ENCODE data around the gene DMD.

The DMD gene

DNA sequence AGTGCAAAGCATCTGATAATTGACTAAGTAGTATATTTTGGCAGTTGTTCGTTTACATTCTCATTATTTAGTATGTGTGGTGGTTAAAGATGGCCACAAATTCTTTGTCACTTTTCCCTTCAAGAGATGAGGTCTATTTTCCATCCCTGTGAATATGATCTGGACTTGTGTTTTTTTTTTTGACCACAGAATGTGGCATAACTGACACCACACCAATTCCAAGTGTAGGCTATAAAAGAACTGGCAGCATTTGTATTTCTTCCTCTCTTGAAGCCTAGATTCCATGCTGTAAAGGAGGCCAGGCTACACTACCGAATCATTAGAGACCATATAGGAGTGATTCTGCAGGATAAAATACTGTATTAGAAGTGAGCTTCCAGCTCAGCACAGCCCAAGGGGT is 596.6 kb downstream of the DMD start:
- TF ChIP-seq EZH2 (IDR thresholded peaks at IDR 0.05; ENCODE audit: borderline replicate concordance, low read depth, low read length, severe bottlenecking), result no peak
- TF ChIP-seq, protein P1, sequence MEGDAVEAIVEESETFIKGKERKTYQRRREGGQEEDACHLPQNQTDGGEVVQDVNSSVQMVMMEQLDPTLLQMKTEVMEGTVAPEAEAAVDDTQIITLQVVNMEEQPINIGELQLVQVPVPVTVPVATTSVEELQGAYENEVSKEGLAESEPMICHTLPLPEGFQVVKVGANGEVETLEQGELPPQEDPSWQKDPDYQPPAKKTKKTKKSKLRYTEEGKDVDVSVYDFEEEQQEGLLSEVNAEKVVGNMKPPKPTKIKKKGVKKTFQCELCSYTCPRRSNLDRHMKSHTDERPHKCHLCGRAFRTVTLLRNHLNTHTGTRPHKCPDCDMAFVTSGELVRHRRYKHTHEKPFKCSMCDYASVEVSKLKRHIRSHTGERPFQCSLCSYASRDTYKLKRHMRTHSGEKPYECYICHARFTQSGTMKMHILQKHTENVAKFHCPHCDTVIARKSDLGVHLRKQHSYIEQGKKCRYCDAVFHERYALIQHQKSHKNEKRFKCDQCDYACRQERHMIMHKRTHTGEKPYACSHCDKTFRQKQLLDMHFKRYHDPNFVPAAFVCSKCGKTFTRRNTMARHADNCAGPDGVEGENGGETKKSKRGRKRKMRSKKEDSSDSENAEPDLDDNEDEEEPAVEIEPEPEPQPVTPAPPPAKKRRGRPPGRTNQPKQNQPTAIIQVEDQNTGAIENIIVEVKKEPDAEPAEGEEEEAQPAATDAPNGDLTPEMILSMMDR (IDR thresholded peaks at IDR 0.05; ENCODE audit: borderline replicate concordance, extremely low read depth, low read length, poor library complexity, severe bottlenecking), result no peak
- no peak overlapping the region for H3K4me3 ChIP-seq (ENCODE audit: low read depth in 1 of 2, low read length in 2 of 2)
- H3K79me2 ChIP-seq (ENCODE audit: insufficient read depth, low read length), result no peaks in the 10 kb centered on the region
- ATAC-seq (ENCODE audit: insufficient read depth, low read depth), result no peak
- no peak overlapping the region for H2AFZ ChIP-seq (ENCODE audit: low read depth, low read length)
- H3K4me2 ChIP-seq (ENCODE audit: insufficient read depth, low read length), result no peak overlapping the region
- no peaks in the 10 kb centered on the region for H3K27me3 ChIP-seq (ENCODE audit: insufficient read depth, low read length, poor library complexity)
- H4K20me1 ChIP-seq (ENCODE audit: insufficient read depth, low read length), result no peaks in the 10 kb centered on the region
- H3K9ac ChIP-seq (ENCODE audit: low read depth, low read length), result no peak overlapping the region
- no peaks in the 10 kb centered on the region for H3K36me3 ChIP-seq (ENCODE audit: insufficient read depth, low read length)
- no peaks in the 10 kb centered on the region for H3K4me1 ChIP-seq (ENCODE audit: insufficient read depth, low read length)
- H3K9me3 ChIP-seq (ENCODE audit: insufficient read depth, low read length, severe bottlenecking), result no peaks in the 10 kb centered on the region
- no peak for DNase-seq
- no peak overlapping the region for H3K27ac ChIP-seq (ENCODE audit: low read length)

DNA sequence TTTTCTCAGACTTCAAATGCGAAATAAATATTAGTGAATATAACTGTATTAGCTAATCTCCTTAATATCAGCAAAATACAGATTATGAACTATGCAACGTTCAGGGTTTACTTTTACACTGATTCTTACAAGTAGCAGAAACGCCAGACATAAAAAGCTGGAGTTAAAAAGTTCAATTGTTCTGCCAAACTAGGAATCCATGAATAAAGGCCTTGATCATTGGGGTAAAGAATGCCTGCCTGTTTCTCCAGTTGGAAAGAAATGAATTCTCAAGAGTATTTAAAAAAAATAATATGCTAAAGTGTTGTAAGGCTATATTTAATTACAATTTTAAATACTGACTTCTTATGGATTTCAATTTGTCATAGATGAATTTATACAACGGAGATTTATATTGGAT is 612.2 kb downstream of the DMD start:
- Histone ChIP-seq H3K79me2 (ENCODE audit: insufficient read depth, low read length) (no peaks in the 10 kb centered on the region), H3K4me2 (ENCODE audit: insufficient read depth, low read length) (no peak overlapping the region), H3K27ac (ENCODE audit: low read length) (no peak overlapping the region), H3K36me3 (ENCODE audit: insufficient read depth, low read length) (no peaks in the 10 kb centered on the region), H2AFZ (ENCODE audit: low read depth, low read length) (no peak overlapping the region), H4K20me1 (ENCODE audit: insufficient read depth, low read length) (no peaks in the 10 kb centered on the region), H3K27me3 (ENCODE audit: insufficient read depth, low read length, poor library complexity) (no peaks in the 10 kb centered on the region), H3K9ac (ENCODE audit: low read depth, low read length) (no peak overlapping the region), H3K4me1 (ENCODE audit: insufficient read depth, low read length) (no peaks in the 10 kb centered on the region), H3K9me3 (ENCODE audit: insufficient read depth, low read length, severe bottlenecking) (no peaks in the 10 kb centered on the region), H3K4me3 (ENCODE audit: low read depth in 1 of 2, low read length in 2 of 2) (no peak overlapping the region)
- TF ChIP-seq, protein P1 (IDR thresholded peaks at IDR 0.05; ENCODE audit: borderline replicate concordance, extremely low read depth, low read length, poor library complexity, severe bottlenecking), result no peak
- TF ChIP-seq EZH2 (IDR thresholded peaks at IDR 0.05; ENCODE audit: borderline replicate concordance, low read depth, low read length, severe bottlenecking), result no peak
- DNase-seq, result no peak
- no peak for ATAC-seq (ENCODE audit: insufficient read depth, low read depth)

DNA sequence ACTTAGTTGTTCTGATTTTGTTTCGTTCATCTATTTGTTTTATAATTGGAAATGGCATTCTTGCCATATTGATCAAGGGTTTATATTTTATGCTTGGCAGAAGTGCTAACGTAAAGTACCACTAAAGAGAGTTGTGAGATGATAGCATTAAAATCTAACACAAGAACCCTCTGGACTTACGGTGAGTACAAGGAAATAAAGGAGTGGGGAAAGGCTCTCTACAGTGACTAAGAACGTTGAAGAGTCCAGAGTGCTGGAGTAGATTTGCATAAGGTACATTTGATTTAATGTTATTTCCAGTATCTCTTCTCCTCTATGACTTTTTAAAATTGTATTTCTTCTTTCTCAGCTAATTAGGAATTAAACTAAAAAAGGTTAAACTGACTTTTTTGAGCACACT is 612.6 kb downstream of the DMD start:
- no peak overlapping the region for H2AFZ ChIP-seq (ENCODE audit: low read depth, low read length)
- ATAC-seq (ENCODE audit: insufficient read depth, low read depth) (no peak), DNase-seq (no peak)
- H3K4me3 ChIP-seq (ENCODE audit: low read depth in 1 of 2, low read length in 2 of 2), result no peak overlapping the region
- no peaks in the 10 kb centered on the region for H4K20me1 ChIP-seq (ENCODE audit: insufficient read depth, low read length)
- no peaks in the 10 kb centered on the region for H3K9me3 ChIP-seq (ENCODE audit: insufficient read depth, low read length, severe bottlenecking)
- no peaks in the 10 kb centered on the region for H3K4me1 ChIP-seq (ENCODE audit: insufficient read depth, low read length)
- no peak overlapping the region for H3K27ac ChIP-seq (ENCODE audit: low read length)
- TF ChIP-seq EZH2 (IDR thresholded peaks at IDR 0.05; ENCODE audit: borderline replicate concordance, low read depth, low read length, severe bottlenecking), result no peak
- TF ChIP-seq, protein P1 (IDR thresholded peaks at IDR 0.05; ENCODE audit: borderline replicate concordance, extremely low read depth, low read length, poor library complexity, severe bottlenecking), result no peak
- no peaks in the 10 kb centered on the region for H3K79me2 ChIP-seq (ENCODE audit: insufficient read depth, low read length)
- no peak overlapping the region for H3K9ac ChIP-seq (ENCODE audit: low read depth, low read length)
- no peak overlapping the region for H3K4me2 ChIP-seq (ENCODE audit: insufficient read depth, low read length)
- H3K27me3 ChIP-seq (ENCODE audit: insufficient read depth, low read length, poor library complexity), result no peaks in the 10 kb centered on the region
- H3K36me3 ChIP-seq (ENCODE audit: insufficient read depth, low read length), result no peaks in the 10 kb centered on the region

DNA sequence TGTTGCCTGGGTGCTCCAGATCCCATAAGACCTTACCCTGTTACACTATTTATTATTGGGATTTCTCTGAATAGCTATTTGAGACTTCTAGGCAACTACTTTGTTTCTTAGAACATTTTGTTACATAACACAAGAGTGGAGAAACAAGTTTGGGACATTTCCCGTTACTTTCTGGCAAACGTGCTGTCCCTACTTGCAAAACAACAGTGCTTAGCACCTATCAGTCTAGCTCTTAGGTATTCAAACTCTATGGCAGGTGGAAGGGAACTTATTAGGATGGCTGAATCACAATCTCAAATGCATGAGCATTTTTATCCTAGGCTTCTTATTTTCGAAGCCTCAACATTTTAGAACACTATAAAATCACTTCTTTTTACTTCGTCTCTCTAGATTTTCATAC is 613.6 kb downstream of the DMD start:
- no peak overlapping the region for H3K27ac ChIP-seq (ENCODE audit: low read length)
- no peaks in the 10 kb centered on the region for H3K4me1 ChIP-seq (ENCODE audit: insufficient read depth, low read length)
- no peaks in the 10 kb centered on the region for H3K27me3 ChIP-seq (ENCODE audit: insufficient read depth, low read length, poor library complexity)
- no peaks in the 10 kb centered on the region for H4K20me1 ChIP-seq (ENCODE audit: insufficient read depth, low read length)
- no peak for ATAC-seq (ENCODE audit: insufficient read depth, low read depth)
- H3K79me2 ChIP-seq (ENCODE audit: insufficient read depth, low read length), result no peaks in the 10 kb centered on the region
- no peaks in the 10 kb centered on the region for H3K9me3 ChIP-seq (ENCODE audit: insufficient read depth, low read length, severe bottlenecking)
- no peak overlapping the region for H3K4me2 ChIP-seq (ENCODE audit: insufficient read depth, low read length)
- DNase-seq, result no peak
- no peaks in the 10 kb centered on the region for H3K36me3 ChIP-seq (ENCODE audit: insufficient read depth, low read length)
- no peak overlapping the region for H2AFZ ChIP-seq (ENCODE audit: low read depth, low read length)
- no peak overlapping the region for H3K4me3 ChIP-seq (ENCODE audit: low read depth in 1 of 2, low read length in 2 of 2)
- H3K9ac ChIP-seq (ENCODE audit: low read depth, low read length), result no peak overlapping the region
- TF ChIP-seq, protein P1 (IDR thresholded peaks at IDR 0.05; ENCODE audit: borderline replicate concordance, extremely low read depth, low read length, poor library complexity, severe bottlenecking), result no peak
- TF ChIP-seq EZH2 (IDR thresholded peaks at IDR 0.05; ENCODE audit: borderline replicate concordance, low read depth, low read length, severe bottlenecking), result no peak

Measured in DND-41 (cell line).